KOPT-K1 (cell line): Measurements from ENCODE around the gene LRRC27.
A peak's percentile ranks its signal among the peaks of the same experiment; 100 is the strongest.

Experiments
- H3K27ac ChIP-seq: fragments of 200-600 bp; sonication (generic); 2 replicates; pipeline ENCODE4 v1.5.1; 2016; ENCODE audit warnings: antibody characterized with exemption, mild to moderate bottlenecking, low read depth, low read length; ENCODE audit not compliant: poor library complexity, severe bottlenecking
- H3K36me3 ChIP-seq: fragments of 200-600 bp; sonication (generic); 2 replicates; pipeline ENCODE4 v1.5.1; 2017; ENCODE audit warnings: antibody characterized with exemption, mild to moderate bottlenecking, low read length, moderate library complexity; ENCODE audit not compliant: insufficient read depth
- H3K9me3 ChIP-seq: fragments of 200-600 bp; sonication (generic); 2 replicates; pipeline ENCODE4 v1.5.1; 2017; ENCODE audit warnings: antibody characterized with exemption, low read length, mild to moderate bottlenecking; ENCODE audit not compliant: insufficient read depth, poor library complexity, severe bottlenecking

LRRC27 gene

GRCh38 chr10:132413226-132414205, 81.5 kb downstream of the LRRC27 start:
- H3K27ac ChIP-seq = no peak overlapping the region
- peaks cover 14% of the 10 kb centered on the region; the same call in 1 of the 2 replicates for H3K36me3 ChIP-seq
- H3K9me3 ChIP-seq = no peaks in the 10 kb centered on the region

- H3K36me3 ChIP-seq = peaks cover 7% of the 10 kb centered on the region; the same call in 1 of the 2 replicates
- H3K9me3 ChIP-seq = no peaks in the 10 kb centered on the region
- H3K27ac ChIP-seq = no peak overlapping the region
These were observed 82.5 kb downstream of the LRRC27 start for GRCh38 chr10:132414402-132415016.

GRCh38 chr10:132415255-132415654, 83.3 kb downstream of the LRRC27 start:
- no peak overlapping the region for H3K27ac ChIP-seq
- H3K9me3 ChIP-seq = no peaks in the 10 kb centered on the region
- H3K36me3 ChIP-seq = peaks cover 7% of the 10 kb centered on the region; the same call in 1 of the 2 replicates

- no peaks in the 10 kb centered on the region for H3K9me3 ChIP-seq
- H3K36me3 ChIP-seq = peaks cover 7% of the 10 kb centered on the region; the same call in 1 of the 2 replicates
- no peak overlapping the region for H3K27ac ChIP-seq
These were observed 84.0 kb downstream of the LRRC27 start for GRCh38 chr10:132415956-132416355.

GRCh38 chr10:132416566-132417256, 84.7 kb downstream of the LRRC27 start:
- H3K9me3 ChIP-seq = no peaks in the 10 kb centered on the region
- peaks cover 7% of the 10 kb centered on the region; the same call in 1 of the 2 replicates for H3K36me3 ChIP-seq
- no peak overlapping the region for H3K27ac ChIP-seq

- Histone ChIP-seq H3K9me3 (no peaks in the 10 kb centered on the region), H3K27ac (no peak overlapping the region), H3K36me3 (peaks cover 7% of the 10 kb centered on the region; the same call in 1 of the 2 replicates)
These were observed 85.4 kb downstream of the LRRC27 start for GRCh38 chr10:132417257-132417910.

GRCh38 chr10:132417957-132418441, 86.0 kb downstream of the LRRC27 start:
- peaks cover 7% of the 10 kb centered on the region; the same call in 1 of the 2 replicates for H3K36me3 ChIP-seq
- no peak overlapping the region for H3K27ac ChIP-seq
- no peaks in the 10 kb centered on the region for H3K9me3 ChIP-seq

- Histone ChIP-seq H3K36me3 (peaks cover 7% of the 10 kb centered on the region; the same call in 1 of the 2 replicates), H3K9me3 (no peaks in the 10 kb centered on the region), H3K27ac (no peak overlapping the region)
These were observed 86.8 kb downstream of the LRRC27 start for GRCh38 chr10:132418527-132419416.

- Histone ChIP-seq H3K36me3 (peaks cover 7% of the 10 kb centered on the region; the same call in 1 of the 2 replicates), H3K27ac (peak overlapping the region; percentile 46), H3K9me3 (no peaks in the 10 kb centered on the region)
These were observed 87.8 kb downstream of the LRRC27 start for GRCh38 chr10:132419538-132420468.

- Histone ChIP-seq H3K9me3 (no peaks in the 10 kb centered on the region), H3K27ac (peak overlapping the region; percentile 46), H3K36me3 (peaks cover under 1% of the 10 kb centered on the region; the same call in 1 of the 2 replicates)
These were observed 88.5 kb downstream of the LRRC27 start for GRCh38 chr10:132420469-132420980.

- no peaks in the 10 kb centered on the region for H3K36me3 ChIP-seq
- H3K9me3 ChIP-seq = no peaks in the 10 kb centered on the region
- peak overlapping the region; percentile 46 for H3K27ac ChIP-seq
These were observed 89.2 kb downstream of the LRRC27 start for GRCh38 chr10:132420981-132421846.
